Mesodermal cell (in vitro differentiated cells): ENCODE measurements around the gene BPNT1. TPM values are rescaled to one million over a fixed set of nuclear protein-coding genes. Genes with fewer than 3 reads are reported as not detected.

Experiments used
- H3K27ac ChIP-seq: 2 replicates; pipeline ENCODE4 v1.7.0; 2013; ENCODE audit warnings: mild to moderate bottlenecking, low read depth, low read length, moderate library complexity; ENCODE audit not compliant: severe bottlenecking
- H3K36me3 ChIP-seq: 2 replicates; pipeline ENCODE4 v1.7.1; 2013; ENCODE audit warnings: mild to moderate bottlenecking, low read length, moderate library complexity; ENCODE audit not compliant: control insufficient read depth, insufficient read depth
- H3K4me1 ChIP-seq: one replicate; pipeline ENCODE4 v1.7.1; 2013; ENCODE audit warnings: mild to moderate bottlenecking, low read length; ENCODE audit not compliant: insufficient read depth, control insufficient read depth, poor library complexity, severe bottlenecking
- H3K4me3 ChIP-seq: 2 replicates; pipeline ENCODE4 v1.7.0; 2013; ENCODE audit warnings: low read length, control low read depth, mild to moderate bottlenecking; ENCODE audit not compliant: insufficient read depth, poor library complexity, severe bottlenecking; ENCODE audit errors: extremely low read depth
- H3K9me3 ChIP-seq: 2 replicates; pipeline ENCODE4 v1.7.1; 2013; ENCODE audit warnings: mild to moderate bottlenecking, low read length, moderate library complexity; ENCODE audit not compliant: control insufficient read depth
- WGBS, 2 experiments: methylation state at CpG; one replicate each; pipeline ENCODE4 v1.1.5; 2013; ENCODE audit warnings: missing lambda C conversion rate in 2 of 2; ENCODE audit not compliant: insufficient coverage in 2 of 2; 5-methylcytosine and 5-hydroxymethylcytosine counted together
- polyA plus RNA-seq, 2 experiments: library from polyadenylated mRNA; stranded (reverse); fragments of 50-300 nt; gene quantifications; one replicate each; pipeline ENCODE4 v1.2.3, GENCODE V29; 2013

Gene BPNT1
- 19.1 TPM for polyA plus RNA-seq (2013, experiment 1 of 2)
- 20.4 TPM for polyA plus RNA-seq (2013, experiment 2 of 2)

GRCh38 chr1:220089650-220090556 lies at the start of gene BPNT1:
TSS of gene BPNT1 (minus strand) at chr1:220089788. CDS start at chr1:220079846, 9,942 bp downstream.
- H3K9me3 ChIP-seq = no peaks in the 10 kb centered on the region
- no peaks in the 10 kb centered on the region for H3K36me3 ChIP-seq
- WGBS, 2 experiments = 3 to 6% methylated on average over 20 to 28 of the region's 35 CpGs
- no peaks in the 10 kb centered on the region for H3K4me1 ChIP-seq
- H3K4me3 ChIP-seq = peak within 1 kb of the TSS; percentile 65
- no peak within 1 kb of the TSS for H3K27ac ChIP-seq

DNA sequence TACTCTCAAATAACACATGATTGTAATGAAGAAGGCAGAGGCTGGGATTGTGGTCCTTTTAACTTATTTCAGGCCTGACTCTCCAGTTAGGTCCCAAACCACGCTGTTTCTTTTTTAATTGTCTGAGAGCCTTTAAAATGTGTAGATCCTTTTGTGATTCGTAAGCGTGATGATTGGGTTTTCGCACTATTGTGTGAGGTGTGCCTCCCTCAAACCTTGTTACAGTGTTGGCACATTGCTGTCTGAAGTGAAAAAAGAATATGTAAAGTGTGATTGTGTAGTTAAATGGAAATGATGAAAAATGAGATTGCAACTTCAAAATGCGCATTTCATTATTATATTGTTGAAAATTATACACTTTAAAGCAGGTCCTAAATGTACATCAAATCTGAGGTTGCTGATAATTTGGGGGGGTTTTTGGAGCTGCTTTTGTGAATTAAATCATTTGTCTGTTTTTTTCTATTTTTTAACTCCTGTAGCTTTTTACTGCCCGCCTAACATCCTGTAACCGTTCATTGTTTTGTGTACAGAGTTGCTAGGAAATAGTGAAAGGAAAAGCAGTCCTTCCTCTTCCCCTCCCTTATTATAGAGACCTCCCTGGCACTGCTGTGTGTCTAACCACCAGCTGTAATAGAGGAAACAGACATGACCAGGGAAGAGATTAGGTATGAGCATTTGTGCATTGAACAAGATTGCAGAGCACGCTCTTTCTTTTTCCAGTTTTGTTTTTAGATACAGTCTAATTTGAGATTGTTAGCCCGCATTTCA lies 47.6 kb upstream of the BPNT1 start:
- H3K9me3 ChIP-seq = no peaks in the 10 kb centered on the region
- peaks cover 79% of the 10 kb centered on the region for H3K36me3 ChIP-seq

DNA sequence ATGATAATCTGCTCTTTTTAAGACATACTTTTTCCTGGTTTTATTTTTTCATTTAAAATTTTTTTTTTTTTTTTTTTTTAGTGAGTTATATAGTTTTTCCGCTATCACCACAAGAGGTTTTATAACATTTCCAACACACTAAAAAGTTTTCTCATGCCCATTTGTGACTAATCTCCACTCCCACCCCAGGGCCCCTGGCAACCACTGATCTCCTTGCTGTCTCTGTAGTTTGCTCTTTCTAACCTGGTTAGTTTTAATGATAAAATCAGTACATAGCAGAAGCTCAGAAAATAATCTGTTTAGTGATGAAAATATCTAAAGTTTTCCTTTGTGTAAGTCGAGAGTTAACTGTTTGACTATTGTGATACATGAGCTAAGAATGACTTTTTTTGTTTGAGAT lies 46.2 kb upstream of the BPNT1 start:
- Histone ChIP-seq H3K4me3 (no peak overlapping the region), H3K4me1 (no peaks in the 10 kb centered on the region), H3K36me3 (peaks cover 75% of the 10 kb centered on the region), H3K27ac (no peak overlapping the region), H3K9me3 (no peaks in the 10 kb centered on the region)
- WGBS, 2 experiments = 78% methylated on average over 1 of the region's 2 CpGs; no CpG with 5 or more reads in 1 of the 2 experiments

More for the DNA sequence above, 47.6 kb upstream of the BPNT1 start:
- 91 to 100% methylated on average over 4 to 6 of the region's 9 CpGs for WGBS, 2 experiments
- Histone ChIP-seq H3K27ac (peak overlapping the region; percentile 86), H3K4me3 (no peak overlapping the region), H3K4me1 (no peaks in the 10 kb centered on the region)

DNA sequence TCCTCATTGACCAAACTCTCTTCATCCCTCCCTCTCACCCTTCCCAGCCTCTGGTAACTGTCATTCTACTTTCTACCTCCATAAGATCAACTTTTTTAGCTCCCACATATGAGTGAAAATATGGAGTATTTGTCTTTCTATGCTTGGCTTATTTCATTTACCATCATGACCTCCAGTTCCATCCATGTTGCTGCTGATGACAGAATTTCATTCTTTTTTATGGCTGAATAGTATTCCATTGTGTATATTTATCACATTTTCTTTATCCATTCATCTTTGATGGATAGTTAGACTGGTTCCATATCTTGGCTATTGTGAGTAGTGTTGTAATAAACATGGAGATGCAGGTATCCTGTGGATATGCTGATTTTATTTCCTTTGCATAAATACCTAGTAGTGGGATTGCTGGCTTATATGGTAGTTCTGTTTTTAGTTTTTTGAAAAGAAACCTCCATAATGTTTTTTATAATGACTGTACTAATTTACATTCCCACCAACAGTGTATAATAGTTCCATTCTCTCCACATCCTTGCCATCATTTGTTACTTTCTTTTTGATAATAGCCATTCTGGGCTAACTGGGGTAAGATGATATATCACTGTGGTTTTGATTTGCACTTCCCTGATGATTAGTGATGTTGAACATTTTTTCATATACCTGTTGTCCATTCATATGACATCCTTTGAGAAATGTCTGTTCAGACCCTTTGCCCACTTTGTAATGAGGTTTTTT lies 40.1 kb upstream of the BPNT1 start:
- Histone ChIP-seq H3K4me3 (no peak overlapping the region), H3K27ac (no peak overlapping the region), H3K36me3 (peaks cover 63% of the 10 kb centered on the region), H3K9me3 (no peaks in the 10 kb centered on the region), H3K4me1 (no peaks in the 10 kb centered on the region)

- 97 to 100% methylated on average over 1 to 2 of the region's 3 CpGs for WGBS, 2 experiments
Observed at GRCh38 chr1:220127076-220127475, 37.5 kb upstream of the BPNT1 start.

DNA sequence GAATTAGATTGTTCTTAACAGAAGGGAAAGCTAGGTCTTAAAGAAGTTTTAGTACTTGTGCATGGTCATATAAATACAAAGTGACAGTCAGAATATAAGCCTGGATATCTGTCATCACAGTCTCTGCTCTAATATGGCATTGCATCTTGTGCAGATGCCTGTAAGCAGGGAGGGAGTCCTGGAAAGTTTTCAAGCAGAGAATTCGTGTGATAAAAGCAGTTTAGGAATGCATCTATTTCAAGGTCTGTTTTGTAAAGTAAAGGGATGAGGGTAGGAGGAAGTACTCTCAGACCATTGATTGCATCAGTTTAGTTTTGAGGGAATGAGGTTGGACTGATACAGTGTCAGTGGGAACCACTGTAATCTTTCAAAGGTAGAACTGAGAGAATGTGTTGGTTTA lies 35.0 kb upstream of the BPNT1 start:
- WGBS, 2 experiments = 38 to 67% methylated on average over 1 of the region's 1 CpG
- no peaks in the 10 kb centered on the region for H3K4me1 ChIP-seq
- H3K4me3 ChIP-seq = no peak overlapping the region
- peaks cover 28% of the 10 kb centered on the region for H3K36me3 ChIP-seq
- no peaks in the 10 kb centered on the region for H3K9me3 ChIP-seq
- H3K27ac ChIP-seq = peak overlapping the region; percentile 61

More at GRCh38 chr1:220127076-220127475, 37.5 kb upstream of the BPNT1 start:
- Histone ChIP-seq H3K9me3 (no peaks in the 10 kb centered on the region), H3K27ac (no peak overlapping the region), H3K4me1 (no peaks in the 10 kb centered on the region), H3K36me3 (peaks cover 43% of the 10 kb centered on the region), H3K4me3 (no peak overlapping the region)

DNA sequence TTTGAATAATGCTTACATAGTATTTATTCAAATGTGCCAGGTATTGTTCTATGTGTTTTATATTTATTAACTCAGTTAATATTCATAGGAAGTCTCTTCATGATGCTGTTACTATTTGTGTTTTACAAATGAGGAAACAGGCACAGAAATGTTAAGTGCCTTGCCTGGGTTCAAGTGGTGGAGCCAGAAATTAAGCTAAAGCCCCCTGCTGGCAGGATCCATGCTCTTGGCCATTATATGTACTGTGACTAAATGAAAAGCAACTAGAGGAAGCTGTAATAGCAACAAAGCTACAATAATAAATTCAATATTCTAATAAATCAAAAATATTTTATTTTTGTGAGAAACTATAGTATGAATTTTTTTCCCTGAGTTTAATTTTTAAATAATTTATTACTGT lies 34.3 kb upstream of the BPNT1 start:
- Histone ChIP-seq H3K27ac (no peak overlapping the region), H3K36me3 (peaks cover 26% of the 10 kb centered on the region), H3K4me1 (no peaks in the 10 kb centered on the region), H3K4me3 (no peak overlapping the region), H3K9me3 (no peaks in the 10 kb centered on the region)

DNA sequence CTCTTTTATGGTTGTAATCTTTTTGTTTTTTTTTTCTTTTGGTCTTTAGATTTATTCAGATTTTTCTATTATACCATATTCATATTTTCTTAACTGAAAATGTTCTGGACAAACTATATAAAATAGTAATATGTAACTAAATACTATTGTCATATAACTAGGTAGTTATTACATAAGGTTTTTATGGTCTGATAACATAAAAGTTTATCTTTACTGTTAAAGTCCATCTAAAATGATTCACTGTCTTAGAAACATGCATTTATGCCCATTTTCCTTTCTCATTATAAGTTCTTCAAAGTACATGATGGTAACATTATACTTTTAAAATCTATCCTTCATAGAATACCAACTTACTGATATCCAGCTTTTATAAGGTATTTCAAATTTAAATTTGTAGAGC lies 33.5 kb upstream of the BPNT1 start:
- H3K9me3 ChIP-seq = no peaks in the 10 kb centered on the region
- H3K4me3 ChIP-seq = no peak overlapping the region
- H3K4me1 ChIP-seq = no peaks in the 10 kb centered on the region
- peaks cover 21% of the 10 kb centered on the region for H3K36me3 ChIP-seq
- H3K27ac ChIP-seq = no peak overlapping the region

DNA sequence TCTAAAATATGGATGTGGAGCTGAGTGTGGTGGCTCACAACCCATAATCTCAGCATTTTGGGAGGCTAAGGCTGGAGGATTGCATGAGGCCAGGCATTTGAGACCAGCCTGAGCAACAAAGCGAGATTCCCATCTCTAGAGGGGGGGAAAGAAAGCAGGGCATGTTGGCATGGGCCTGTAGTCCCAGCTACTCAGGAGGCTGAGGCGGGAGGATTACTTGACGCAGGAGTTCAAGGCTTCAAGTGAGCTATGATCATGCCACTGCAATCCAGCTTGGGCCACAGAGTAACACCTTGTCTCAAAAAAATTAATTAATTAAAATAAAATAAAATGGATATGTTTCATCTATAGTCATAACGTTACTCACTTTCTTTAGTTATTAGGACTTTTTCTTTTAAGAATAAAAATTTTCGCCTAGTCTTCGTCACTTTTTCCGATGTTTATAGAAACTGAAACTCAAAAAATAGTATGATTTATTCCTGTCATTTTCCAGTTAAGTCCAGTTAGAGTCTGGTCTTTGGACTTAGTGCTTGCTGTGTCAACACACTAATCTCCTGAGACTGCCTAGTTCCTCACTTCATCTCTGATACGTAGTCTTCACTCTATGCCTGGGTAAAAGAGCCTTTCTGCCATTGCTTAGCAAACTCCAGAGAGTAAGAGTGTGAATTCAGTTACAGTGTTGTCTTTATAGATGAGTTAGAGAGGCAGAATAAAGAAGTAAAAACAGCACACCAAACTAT lies 32.4 kb upstream of the BPNT1 start:
- H3K9me3 ChIP-seq = no peaks in the 10 kb centered on the region
- no peaks in the 10 kb centered on the region for H3K4me1 ChIP-seq
- H3K4me3 ChIP-seq = no peak overlapping the region
- 100% methylated on average over 1 to 2 of the region's 8 CpGs for WGBS, 2 experiments
- H3K27ac ChIP-seq = no peak overlapping the region
- peaks cover 17% of the 10 kb centered on the region for H3K36me3 ChIP-seq

- WGBS, 2 experiments = 93 to 100% methylated on average over 5 of the region's 6 CpGs
- H3K36me3 ChIP-seq = peaks cover 32% of the 10 kb centered on the region
Observed at GRCh38 chr1:220119043-220119512, 29.5 kb upstream of the BPNT1 start.

More at GRCh38 chr1:220119043-220119512, 29.5 kb upstream of the BPNT1 start:
- Histone ChIP-seq H3K4me3 (no peak overlapping the region), H3K9me3 (no peaks in the 10 kb centered on the region), H3K27ac (no peak overlapping the region), H3K4me1 (no peaks in the 10 kb centered on the region)
